HG03045 (cell line): ENCODE data around the gene ANKS6.

Experiments
- ATAC-seq: cut with Tn5 transposase; IDR thresholded peaks from one replicate; pipeline ENCODE4 v1.9.1; 2021; ENCODE audit warnings: mild to moderate bottlenecking, moderate library complexity; ENCODE audit not compliant: unreplicated experiment

The ANKS6 gene

GRCh38 chr9:98791608-98792490 lies 4.5 kb downstream of the ANKS6 start:
- no peak for ATAC-seq

- no peak for ATAC-seq
Observed at GRCh38 chr9:98790842-98791607, 5.3 kb downstream of the ANKS6 start.

DNA sequence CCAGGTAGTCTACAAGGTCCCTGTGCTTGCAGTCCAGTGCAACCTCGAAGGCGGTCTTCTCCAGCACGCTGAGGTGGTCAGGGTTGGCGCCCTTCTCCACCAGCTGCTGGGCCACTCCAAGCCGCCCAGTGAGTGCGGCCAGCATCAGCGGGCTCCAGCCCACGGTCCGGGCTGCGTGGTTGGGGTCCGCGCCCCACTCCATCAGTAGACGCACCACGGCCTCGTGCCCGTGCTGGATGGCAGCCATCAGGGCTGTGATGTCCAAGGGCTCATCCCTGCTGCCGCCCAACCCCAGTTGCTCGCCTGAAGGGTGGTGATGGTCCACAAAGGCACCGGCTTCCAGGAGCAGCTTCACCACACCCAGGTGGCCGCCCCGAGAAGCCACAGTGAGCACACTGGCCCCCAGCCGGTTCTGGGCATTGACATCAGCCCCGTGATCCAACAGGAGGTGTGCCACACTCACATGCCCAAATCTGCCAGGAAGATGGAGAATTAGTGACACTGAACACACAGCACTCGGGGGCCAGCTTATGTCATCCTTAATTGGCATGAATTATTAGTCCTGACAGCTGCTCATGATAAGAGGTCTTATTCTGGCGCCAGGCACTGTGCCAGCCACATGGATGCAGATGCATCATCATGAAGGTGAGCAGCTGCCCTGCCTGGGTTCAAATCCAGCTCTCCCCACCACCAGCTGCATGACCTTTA lies 6.1 kb downstream of the ANKS6 start:
- ATAC-seq: no peak

- no peak for ATAC-seq
Observed at GRCh38 chr9:98789483-98790133, 6.7 kb downstream of the ANKS6 start.

DNA sequence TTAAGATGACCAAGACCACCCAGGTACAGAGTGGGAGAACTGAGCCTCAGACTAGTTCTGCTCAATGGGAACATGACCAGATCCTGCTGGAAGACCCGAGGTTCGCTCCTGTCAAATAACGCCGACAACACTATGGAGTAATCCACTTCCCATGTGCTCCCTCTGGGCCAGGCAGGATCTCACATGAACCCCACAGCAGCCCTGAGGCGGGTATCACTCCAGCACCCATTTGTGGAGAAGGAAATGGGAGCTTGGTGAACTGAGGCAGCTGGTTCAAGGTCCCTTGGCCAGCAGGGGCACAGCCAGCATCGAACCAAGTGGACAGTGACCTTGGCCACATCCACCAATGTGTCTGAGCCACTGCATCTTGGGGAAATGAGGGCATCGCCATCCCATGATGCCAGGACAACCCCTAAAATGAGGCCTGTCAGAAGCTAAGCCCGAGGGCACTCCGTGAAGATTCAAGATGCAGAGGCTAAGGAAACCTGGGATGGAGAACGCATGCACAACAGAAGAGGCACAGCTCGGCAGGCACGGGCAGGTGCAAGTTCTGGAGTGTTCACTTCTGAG lies 8.5 kb downstream of the ANKS6 start:
- ATAC-seq: no peak

- no peak for ATAC-seq
Observed at GRCh38 chr9:98786750-98787510, 9.4 kb downstream of the ANKS6 start.

GRCh38 chr9:98784831-98785806 lies 11.2 kb downstream of the ANKS6 start:
- no peak for ATAC-seq

DNA sequence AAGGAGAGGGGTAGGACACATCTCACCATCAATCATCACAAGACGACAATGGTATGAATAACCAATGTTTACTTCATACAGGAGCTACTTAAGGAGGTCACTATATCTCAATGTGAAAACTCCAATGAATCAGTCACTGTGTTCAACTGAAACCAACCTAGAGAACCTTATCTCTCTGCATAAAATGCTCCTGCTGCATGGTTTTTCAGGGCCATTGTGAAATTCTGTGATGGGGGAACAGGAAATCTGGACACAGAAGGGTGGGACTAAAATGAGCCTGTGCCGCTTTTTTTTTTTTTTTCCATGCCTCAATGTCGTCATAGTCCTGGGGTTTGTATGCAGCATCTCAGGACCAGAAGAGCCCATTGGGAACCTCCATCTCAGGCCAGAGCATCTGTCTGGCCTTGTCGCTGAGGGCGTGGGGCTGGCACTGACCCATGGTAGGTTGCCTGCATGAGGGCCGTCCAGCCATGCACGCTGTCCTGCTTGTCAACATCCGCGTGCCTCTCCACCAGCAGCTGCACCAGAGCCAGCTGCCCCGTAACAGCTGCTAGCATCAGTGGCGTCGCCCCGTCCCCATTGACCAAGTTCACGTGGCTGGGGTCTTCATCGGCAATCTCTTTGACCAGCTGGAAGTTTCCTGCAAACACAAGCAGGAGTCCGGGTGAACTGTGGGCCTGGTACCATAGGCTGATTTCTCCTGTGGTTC lies 12.7 kb downstream of the ANKS6 start:
- ATAC-seq: no peak

- ATAC-seq: no peak
Observed at GRCh38 chr9:98781588-98782383, 14.6 kb downstream of the ANKS6 start.

GRCh38 chr9:98780059-98780749 lies 16.2 kb downstream of the ANKS6 start:
- no peak for ATAC-seq

- ATAC-seq: no peak
Observed at GRCh38 chr9:98778711-98779530, 17.4 kb downstream of the ANKS6 start.

DNA sequence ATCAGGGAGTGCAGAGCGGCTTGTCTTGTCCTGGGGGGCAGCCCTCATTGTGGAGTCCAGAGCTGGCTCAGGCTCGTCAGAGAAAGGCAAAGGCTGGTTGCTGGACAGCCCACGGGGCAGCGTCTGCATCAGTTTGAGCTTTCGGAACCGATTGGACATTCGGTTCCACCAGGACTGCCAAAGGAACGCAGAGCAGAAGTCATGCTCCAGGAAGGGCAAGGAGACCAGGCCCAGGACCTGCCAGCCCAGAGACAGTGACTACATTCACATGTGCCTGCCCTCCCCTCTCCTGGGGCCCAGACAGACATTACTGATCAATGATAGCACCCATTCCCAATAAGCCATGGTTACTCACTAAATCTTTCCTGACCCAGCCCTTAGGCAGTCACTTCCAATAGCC lies 18.1 kb downstream of the ANKS6 start:
- ATAC-seq: no peak

GRCh38 chr9:98777618-98778017 lies 18.7 kb downstream of the ANKS6 start:
- no peak for ATAC-seq

- ATAC-seq: no peak
Observed at GRCh38 chr9:98775831-98776441, 20.4 kb downstream of the ANKS6 start.

DNA sequence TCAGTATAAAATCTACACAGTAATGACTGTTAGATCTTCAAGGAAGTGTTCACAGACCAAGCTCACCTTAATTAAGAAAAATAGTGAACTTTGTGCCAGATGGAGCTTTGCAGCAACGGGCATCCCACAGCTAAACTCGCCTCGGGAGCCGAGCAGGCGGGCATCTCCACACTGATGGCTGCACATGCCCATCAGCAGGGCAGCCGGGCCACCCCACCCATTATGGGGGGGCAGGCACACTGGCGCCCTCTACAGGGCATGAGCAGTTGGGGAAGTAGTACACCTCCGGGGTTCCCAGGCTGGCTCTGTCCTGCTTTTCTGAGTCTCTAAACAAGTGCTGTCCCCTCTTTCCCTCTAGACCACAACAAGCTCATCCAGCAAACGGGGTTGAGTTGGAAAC lies 21.6 kb downstream of the ANKS6 start:
- ATAC-seq: no peak
